Measurements from ENCODE around the gene APLP2. TPM values are rescaled to one million over a fixed set of nuclear protein-coding genes. Genes with fewer than 3 reads are reported as not detected.

The APLP2 gene
- total RNA-seq, 1 experiment from 2014 or later = 447 TPM

DNA sequence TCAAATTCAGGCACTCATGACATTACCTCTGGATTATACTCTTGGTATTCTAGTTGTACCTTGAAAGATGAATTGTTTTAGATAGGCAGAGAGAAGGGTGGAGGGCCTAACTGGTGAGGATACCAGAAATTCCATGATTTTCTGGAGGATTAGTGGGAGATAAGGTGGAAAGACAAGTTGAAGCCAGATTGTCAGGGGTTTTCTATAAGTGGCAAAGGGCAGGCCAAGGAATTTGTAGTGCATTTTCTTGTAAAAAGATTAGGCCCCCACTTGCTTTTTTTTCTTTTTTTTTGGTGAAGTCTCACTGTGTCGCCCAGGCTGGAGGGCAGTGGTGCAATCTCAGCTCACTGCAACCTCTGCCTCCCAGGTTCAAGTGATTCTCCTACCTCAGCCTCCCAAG is 38.6 kb upstream of the APLP2 start:
- CTCF ChIA-PET = interaction anchor here (0.5 kb wide), 1 partner anchor 109 kb away, joined by 3 read pairs; no protein-coding TSS in a partner anchor
- Mint-ChIP-seq H3K4me1 (ENCODE audit: low read depth, unreplicated experiment) (peaks cover 14% of the 10 kb centered on the region), H3K9me3 (ENCODE audit: low read depth, unreplicated experiment) (no peaks in the 10 kb centered on the region), H3K27ac (ENCODE audit: unreplicated experiment) (no peak overlapping the region), H3K27me3 (ENCODE audit: unreplicated experiment) (no peaks in the 10 kb centered on the region), H3K36me3 (ENCODE audit: insufficient read depth, unreplicated experiment) (no peaks in the 10 kb centered on the region), H3K4me3 (ENCODE audit: low read depth, unreplicated experiment) (no peak overlapping the region)
- intact Hi-C loops (cut with micrococcal nuclease; ENCODE audit: unreplicated experiment) = no loop called here
- TF ChIP-seq, protein P1, sequence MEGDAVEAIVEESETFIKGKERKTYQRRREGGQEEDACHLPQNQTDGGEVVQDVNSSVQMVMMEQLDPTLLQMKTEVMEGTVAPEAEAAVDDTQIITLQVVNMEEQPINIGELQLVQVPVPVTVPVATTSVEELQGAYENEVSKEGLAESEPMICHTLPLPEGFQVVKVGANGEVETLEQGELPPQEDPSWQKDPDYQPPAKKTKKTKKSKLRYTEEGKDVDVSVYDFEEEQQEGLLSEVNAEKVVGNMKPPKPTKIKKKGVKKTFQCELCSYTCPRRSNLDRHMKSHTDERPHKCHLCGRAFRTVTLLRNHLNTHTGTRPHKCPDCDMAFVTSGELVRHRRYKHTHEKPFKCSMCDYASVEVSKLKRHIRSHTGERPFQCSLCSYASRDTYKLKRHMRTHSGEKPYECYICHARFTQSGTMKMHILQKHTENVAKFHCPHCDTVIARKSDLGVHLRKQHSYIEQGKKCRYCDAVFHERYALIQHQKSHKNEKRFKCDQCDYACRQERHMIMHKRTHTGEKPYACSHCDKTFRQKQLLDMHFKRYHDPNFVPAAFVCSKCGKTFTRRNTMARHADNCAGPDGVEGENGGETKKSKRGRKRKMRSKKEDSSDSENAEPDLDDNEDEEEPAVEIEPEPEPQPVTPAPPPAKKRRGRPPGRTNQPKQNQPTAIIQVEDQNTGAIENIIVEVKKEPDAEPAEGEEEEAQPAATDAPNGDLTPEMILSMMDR (IDR thresholded peaks at IDR 0.05; ENCODE audit: unreplicated experiment) = no peak
- no peak for DNase-seq
- no TSS peak for BruUV-seq (replicated peaks)

DNA sequence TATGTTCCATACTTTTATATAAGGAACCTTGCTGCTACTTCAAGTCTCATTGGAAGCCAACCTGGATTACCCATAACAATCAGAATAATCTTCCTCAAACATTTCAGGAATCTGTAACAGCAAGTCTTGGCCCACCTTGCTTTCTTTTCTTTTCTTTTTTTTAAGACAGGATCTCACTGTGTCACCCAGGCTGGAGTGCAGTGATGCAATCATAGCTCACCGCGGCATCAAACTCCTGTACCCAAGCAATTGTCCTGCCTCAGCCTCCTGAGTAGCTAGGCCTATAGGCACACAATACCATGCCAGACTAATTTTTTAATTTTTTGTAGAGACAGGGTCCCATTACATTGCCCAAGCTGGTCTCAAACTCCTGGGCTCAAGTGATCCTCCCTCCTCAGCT is 37.7 kb upstream of the APLP2 start:
- CTCF ChIA-PET = no interaction called here
- no peak overlapping the region for H3K4me3 Mint-ChIP-seq (ENCODE audit: low read depth, unreplicated experiment)
- H3K27me3 Mint-ChIP-seq (ENCODE audit: unreplicated experiment) = no peaks in the 10 kb centered on the region
- no peaks in the 10 kb centered on the region for H3K36me3 Mint-ChIP-seq (ENCODE audit: insufficient read depth, unreplicated experiment)
- no peak for DNase-seq
- no peaks in the 10 kb centered on the region for H3K9me3 Mint-ChIP-seq (ENCODE audit: low read depth, unreplicated experiment)
- no TSS peak for BruUV-seq (replicated peaks)
- H3K27ac Mint-ChIP-seq (ENCODE audit: unreplicated experiment) = no peak overlapping the region
- peaks cover 14% of the 10 kb centered on the region for H3K4me1 Mint-ChIP-seq (ENCODE audit: low read depth, unreplicated experiment)
- TF ChIP-seq, protein P1 (IDR thresholded peaks at IDR 0.05; ENCODE audit: unreplicated experiment) = no peak
- intact Hi-C loops (cut with micrococcal nuclease; ENCODE audit: unreplicated experiment) = no loop called here

DNA sequence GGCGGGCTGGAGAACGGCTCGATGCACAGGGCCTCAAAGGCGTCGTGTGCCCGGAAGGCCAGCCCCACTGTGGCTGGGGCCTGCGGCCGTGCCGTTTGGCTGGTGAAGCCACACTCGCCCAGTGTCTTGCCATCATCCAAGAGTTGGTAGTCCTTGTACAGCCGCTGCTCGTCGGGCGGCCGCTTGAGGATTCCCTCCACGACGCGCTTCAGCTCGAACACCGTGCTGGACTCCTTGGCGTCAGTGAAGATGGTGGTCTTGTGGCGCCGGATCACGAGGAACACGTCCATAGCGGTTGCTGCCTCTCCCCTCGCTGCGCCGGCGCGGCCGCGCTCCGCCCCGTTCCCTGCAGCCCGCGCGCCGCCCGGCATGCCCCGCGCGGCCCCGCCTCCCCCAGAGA is 36.8 kb upstream of the APLP2 start:
- Mint-ChIP-seq H3K4me1 (ENCODE audit: low read depth, unreplicated experiment) (peaks cover 15% of the 10 kb centered on the region), H3K9me3 (ENCODE audit: low read depth, unreplicated experiment) (no peaks in the 10 kb centered on the region), H3K27me3 (ENCODE audit: unreplicated experiment) (no peaks in the 10 kb centered on the region), H3K27ac (ENCODE audit: unreplicated experiment) (no peak overlapping the region), H3K36me3 (ENCODE audit: insufficient read depth, unreplicated experiment) (no peaks in the 10 kb centered on the region), H3K4me3 (ENCODE audit: low read depth, unreplicated experiment) (no peak overlapping the region)
- intact Hi-C loops (cut with micrococcal nuclease; ENCODE audit: unreplicated experiment) = no loop called here
- CTCF ChIA-PET = interaction anchor here (0.7 kb wide), 1 partner anchor 77 kb away, joined by 4 read pairs; no protein-coding TSS in a partner anchor
- no TSS peak for BruUV-seq (replicated peaks)
- TF ChIP-seq, protein P1 (IDR thresholded peaks at IDR 0.05; ENCODE audit: unreplicated experiment) = no peak
- no peak for DNase-seq

DNA sequence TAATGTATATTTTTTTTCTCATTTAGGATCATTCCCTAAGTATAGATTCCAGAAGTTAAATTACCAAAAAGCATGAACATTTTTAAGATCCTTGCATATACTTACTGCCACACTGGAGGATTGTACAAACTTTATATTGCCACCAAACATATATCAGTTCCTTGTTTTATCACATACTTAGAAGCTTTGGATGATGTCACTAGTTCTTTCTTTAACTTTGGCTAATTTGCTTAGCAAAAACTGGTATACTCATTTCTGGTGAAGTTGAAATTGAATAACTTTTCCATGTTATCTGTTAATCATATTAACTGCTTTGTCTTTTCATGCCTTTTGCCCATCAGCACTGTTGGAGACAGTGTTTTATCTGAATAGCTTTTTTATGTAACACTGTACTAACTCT is 35.5 kb upstream of the APLP2 start:
- H3K9me3 Mint-ChIP-seq (ENCODE audit: low read depth, unreplicated experiment) = no peaks in the 10 kb centered on the region
- TF ChIP-seq, protein P1 (IDR thresholded peaks at IDR 0.05; ENCODE audit: unreplicated experiment) = no peak
- DNase-seq = no peak
- no peaks in the 10 kb centered on the region for H3K27me3 Mint-ChIP-seq (ENCODE audit: unreplicated experiment)
- BruUV-seq (replicated peaks) = no TSS peak
- no peaks in the 10 kb centered on the region for H3K36me3 Mint-ChIP-seq (ENCODE audit: insufficient read depth, unreplicated experiment)
- H3K4me3 Mint-ChIP-seq (ENCODE audit: low read depth, unreplicated experiment) = no peak overlapping the region
- intact Hi-C loops (cut with micrococcal nuclease; ENCODE audit: unreplicated experiment) = no loop called here
- peaks cover 17% of the 10 kb centered on the region for H3K4me1 Mint-ChIP-seq (ENCODE audit: low read depth, unreplicated experiment)
- H3K27ac Mint-ChIP-seq (ENCODE audit: unreplicated experiment) = no peak overlapping the region
- CTCF ChIA-PET = no interaction called here

Measured in Calu3 (cell line).